Cortex of kidney (tissue), 1 donor: ENCODE results near the gene FBXO17.
"Not testable (repeated sequence)": the region's sequence is repeated elsewhere in the genome, so short reads cannot be mapped to it uniquely, and the experiment has no call there.

Source experiments
- DNase-seq: peaks from one replicate; lab custom pipeline; 2025; lab: John Stamatoyannopoulos, UW

FBXO17 gene

DNA sequence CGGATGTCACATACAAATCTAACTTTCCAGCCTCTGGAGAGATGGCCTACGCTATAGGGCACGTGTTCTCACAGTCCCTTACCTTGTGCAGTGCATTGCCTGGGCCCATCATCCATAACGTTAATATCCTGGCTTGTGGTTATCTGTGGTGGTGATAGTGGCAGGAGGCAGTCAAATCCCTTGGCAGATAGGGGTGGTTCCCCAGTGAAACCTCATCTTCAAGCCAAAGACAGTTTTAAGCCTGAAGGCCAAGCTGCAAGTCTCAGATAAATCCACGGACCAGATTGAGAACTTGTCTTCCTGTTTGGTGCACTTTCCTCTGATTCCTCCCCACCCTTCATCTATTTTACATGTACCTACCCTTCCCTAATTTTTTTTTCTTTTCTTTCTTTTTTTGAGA lies 4.3 kb upstream of the FBXO17 start:
- no peak for DNase-seq

DNA sequence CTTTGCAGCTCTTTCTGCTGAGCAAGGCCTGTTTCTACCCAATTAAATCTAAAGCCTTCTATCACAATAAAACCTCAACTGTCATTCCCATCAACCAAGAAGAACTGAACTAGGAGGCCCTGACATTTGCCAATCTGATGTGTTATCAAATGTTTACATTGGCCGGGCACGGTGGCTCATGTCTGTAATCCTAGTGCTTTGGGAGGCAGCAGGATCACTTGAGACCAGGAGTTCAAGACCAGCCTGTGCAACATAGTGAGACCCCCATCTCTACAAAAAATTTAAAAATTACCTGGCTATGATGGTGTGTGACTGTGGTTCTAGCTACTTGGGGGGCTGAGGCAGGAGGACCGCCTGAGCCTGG lies 2.8 kb upstream of the FBXO17 start:
- DNase-seq, result no peak

DNA sequence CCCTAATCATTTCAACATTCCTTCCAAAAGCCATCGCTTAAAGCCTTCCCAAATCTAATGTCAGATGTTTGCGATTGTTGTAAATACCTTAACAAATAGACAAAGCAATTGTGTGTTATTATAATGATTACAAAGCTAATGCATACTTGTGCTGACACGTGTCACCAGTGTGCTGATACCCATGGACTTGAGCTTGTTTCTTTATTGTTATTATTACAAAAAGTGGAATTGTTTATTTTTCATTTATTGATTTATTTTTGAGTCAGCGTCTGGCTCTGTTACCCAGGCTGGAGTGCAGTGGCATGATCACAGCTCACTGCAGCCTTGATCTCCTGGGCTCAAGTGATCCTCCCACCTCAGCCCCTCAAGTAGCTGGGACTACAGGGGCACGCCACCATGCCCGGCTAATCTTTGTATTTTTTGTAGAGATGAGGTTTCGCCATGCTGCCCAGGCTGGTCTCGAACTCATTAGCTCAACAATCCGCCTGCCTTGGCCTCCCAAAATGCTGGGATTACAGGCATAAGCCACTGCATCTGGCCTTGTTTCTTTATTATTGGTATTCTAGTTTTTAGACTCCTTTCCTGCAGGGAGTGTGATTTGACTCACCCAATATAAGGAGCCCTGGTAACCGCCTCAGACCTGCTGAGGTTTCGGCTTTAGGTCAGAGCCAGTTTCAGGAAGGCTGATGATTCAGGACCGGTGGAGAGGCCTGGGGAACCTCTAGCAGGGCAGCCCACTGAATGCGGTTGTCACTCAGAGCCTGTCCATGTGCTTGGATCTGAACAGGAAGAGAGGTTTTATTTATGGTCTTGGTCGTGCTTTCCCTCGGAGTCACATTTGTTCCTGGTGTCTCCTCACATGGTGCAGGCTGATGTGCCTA lies 2.1 kb upstream of the FBXO17 start:
- no peak for DNase-seq

DNA sequence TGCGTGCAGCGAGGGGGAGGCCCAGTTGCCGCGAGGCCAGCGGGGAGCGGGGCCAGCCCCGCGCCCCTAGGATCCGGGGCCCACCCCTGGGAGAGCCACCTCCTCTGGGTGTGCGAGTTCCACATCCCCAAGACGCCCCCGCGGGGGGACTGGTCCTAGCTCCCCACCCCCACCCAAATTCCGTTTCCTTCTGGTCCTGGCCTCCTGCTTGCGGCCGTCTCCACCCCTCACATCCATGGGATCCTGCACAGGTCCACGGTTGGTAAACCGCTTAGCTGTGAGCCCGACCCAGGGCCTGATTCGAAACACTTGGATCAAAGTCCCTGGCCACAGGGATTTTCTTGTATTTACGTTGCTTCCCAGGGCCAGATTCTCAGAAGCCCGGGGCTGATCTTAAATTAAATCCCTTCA lies 324 bp upstream of the FBXO17 start:
- no peak for DNase-seq

DNA sequence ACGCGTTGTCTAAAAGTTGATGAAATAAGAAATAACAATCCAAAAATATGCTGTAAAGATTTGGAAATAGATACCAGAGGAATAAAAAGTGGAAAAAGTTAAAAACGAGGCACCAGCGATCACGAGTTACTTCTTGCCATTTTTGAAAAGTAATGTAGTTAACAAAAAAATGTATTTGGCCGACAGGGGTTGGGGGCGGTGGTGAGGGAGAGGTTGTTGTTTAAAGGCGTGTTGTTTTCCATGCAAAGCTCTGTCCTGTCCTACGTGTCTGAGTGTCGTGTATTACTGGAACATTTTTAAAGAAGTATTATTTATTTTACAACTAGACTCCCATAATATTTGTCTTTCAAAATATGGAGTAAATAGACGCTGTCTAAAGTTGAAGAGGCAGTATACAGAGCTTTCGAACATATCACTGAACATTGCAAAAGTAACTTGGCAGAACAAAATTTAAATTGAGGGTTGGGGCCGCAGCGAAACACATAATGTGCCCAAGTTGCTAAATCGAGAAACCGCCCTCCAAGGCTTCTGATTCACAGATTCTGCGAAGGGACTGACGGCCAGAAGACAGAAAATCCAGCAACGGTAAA lies 823 bp downstream of the FBXO17 start:
- DNase-seq, result no peak

DNA sequence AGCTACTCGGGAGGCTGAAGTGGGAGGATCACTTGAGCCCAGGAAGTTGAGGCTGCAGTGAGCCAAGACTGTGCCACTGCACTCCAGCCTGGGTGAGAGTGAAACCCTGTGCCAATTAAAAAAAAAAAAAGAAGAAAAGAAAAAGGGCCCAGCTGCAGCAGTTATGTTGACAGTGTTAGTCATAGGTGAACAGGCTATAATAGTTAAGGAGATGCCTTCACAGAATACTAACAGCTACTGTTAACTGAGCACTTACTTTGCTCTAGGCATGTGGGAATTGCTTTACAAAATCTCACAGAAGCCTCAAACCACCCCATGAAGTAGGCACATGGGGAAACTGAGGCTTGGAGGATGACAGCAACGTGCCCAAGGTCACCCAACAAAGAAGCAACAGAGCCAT lies 3.9 kb downstream of the FBXO17 start:
- no peak for DNase-seq

DNA sequence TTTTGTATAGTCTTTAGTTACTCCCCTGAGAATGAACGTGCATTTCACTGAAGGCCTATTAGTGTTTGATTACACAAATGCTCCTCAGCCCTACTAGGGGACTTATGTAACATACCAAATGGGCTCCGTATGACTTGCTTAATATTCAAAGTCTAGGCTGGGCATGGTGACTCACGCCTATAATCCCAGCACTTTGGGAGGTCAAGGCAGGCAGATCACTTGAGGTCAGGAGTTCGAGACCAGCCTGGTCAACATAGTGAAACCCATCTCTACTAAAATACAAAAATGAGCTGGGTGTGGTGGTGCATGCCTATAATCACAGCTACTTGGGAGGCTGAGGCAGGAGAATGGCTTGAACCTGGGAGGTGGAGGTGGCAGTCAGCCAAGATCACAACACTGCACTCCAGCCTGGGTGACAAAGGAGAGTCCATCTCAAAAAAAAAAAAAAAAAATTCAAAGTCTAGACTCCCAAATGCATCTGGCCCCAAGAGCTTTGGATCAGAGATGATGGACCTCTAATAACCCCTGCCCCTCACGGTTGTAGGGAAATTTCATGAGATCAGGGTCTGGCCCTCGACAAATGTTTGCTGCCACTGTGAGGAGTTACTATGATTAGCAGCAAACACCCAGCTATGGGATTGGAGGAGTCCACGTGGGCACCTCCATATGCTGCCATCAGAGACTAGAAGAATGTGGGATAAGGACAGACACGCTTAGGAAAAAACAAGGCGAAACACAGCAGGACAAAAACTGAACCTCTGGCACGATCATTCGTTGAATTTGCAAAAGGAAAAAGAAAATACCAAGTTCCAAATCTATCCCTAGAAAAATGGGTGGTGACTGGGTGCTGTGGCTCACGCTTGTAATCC lies 4.6 kb downstream of the FBXO17 start:
- DNase-seq, result no peak

DNA sequence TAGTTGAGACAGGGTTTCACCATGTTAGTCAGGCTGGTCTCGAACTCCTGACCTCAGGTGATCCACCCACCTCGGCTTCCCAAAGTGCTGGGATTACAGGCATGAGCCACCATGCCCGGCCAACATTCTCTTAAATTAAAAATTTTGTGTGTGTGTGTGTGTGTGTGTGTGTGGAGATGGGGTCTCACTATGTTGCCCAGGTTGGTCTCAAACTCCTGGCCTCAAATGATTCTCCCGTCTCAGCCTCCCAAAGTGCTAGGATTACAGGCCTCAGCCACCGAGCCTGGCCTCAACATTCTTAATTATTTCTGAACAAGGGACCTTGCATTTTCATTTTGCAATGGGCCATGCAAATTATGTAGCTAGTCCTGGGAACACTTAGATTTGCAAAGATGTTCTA lies 9.4 kb downstream of the FBXO17 start:
- DNase-seq, result not testable (repeated sequence)

DNA sequence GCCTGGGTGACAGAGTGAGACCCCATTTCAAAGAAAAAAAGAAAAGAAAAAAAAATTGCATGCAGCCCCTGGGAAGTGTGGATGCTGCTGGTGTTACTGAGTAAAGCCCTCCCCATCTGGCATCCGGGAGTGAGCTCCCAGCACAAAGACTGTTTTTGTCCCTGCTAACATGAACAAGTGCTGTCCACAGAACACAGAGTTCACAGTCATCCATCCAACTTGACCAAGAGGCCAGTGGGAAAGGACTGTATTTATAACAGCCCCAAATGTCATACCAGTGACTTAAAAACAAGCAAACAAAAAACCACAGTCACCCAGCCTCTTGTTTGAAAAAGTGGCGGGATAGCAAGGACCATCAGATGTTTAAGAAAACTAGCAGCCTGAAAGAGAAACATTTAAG lies 10.8 kb downstream of the FBXO17 start:
- DNase-seq, result no peak

DNA sequence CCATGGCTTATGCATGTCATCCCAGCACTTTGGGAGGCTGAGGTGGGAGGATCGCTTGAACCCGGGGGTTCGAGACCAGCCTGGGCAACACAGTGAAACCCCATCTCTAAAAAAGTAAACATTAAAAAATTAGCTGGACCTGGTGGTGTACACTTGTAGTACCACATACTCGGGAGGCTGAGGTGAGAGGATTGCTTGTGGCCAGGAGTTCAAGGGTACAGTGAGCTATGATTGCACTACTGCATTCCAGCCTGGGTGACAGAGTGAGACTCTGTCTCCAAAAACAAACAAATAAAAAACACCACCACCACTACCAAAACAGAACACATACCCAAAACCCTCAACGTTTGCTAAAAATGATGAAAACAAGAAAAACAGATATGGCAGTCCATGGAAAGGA lies 15.9 kb downstream of the FBXO17 start:
- no peak for DNase-seq

DNA sequence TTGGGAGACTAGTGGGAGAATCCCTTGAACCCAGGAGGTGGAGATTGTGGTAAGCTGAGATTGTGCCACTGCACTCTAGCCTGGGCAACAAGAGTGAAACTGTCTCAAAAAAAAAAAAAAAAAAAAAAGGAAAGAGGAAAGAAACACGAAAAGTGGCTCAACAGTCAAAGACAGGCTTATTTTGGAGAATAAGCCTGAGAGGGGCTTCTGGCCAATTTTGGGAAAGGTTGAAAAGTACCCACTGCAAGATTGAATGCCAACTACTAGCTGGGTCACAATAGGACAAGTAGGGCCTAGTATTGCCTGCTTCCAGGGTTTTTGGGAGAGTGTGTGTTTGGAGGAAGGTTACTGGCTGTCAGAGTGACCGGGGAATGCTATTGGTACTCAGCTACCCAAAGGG lies 17.2 kb downstream of the FBXO17 start:
- no peak for DNase-seq

DNA sequence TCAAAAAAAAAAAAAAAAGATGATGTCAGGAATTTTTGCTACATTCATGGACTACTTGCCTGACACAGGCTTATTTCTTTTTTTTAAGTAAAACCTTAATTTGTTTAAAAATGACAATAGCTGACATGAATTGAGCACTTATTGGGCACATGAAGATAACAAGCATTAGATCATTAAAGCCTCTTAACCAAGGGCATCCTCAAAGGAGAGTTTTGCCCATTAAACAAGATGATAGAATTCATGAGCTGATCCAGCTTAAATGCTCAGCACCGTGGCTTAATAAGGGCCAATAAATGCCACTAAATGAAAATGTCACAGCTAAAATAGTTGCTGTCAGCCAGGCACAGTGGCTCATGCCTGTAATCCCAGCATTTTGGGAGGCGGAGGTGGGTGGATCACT lies 19.3 kb downstream of the FBXO17 start:
- DNase-seq, result no peak

DNA sequence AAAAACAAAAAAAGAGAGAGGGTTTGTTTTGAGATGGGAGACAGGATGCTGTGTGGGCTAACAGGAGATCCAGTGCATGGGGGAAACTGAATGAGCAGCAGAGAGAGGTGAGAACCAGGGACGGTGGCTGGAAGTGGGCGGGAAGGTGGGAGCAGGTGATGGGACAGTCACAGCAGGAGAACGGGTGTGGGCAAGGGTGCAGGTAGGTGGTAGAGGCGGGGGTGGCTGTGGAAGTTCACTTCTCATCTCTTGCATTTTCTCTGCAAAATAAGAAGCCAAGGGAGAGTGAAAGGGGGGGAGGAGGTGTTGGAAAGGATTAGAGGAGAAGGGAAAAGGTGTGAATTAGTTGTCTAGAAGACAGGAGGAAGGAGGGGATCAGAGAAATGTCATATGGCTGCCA lies 21.9 kb downstream of the FBXO17 start:
- DNase-seq, result no peak

DNA sequence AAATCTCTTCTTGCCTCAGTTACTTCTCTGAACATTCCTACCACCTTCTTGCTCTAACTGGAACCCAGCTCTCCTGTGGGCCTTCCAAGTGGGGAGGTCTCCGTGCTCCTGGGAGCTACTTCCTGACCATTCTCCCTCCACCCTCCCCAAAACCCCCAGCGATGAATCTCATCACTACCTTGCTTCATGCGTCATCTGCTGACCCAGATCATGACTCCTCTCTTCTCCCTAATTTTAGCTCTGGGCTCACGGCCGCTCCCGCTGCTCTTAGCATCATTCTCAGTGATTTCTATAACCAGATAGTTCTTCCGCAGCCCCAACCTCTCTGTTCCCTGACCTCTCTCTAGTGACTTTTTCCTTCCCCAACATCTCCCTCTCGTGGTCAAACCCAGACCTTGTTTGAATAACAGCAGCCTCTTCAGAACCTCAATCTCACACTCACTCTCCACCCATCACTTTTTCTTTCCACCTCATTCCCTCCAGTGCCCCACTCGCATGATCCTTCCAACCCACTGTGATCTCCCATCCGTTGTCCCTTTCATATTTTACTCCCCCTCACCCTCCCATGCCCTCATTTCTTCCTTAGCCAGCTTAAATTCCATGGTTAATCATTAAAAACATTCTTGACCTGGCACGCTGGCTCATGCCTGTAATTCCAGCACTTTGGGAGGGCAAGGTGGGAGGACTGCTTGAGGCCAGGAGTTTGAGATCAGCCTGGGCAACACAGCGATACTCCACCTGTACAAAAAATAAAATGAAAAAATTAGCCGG lies 23.0 kb downstream of the FBXO17 start:
- DNase-seq, result no peak

DNA sequence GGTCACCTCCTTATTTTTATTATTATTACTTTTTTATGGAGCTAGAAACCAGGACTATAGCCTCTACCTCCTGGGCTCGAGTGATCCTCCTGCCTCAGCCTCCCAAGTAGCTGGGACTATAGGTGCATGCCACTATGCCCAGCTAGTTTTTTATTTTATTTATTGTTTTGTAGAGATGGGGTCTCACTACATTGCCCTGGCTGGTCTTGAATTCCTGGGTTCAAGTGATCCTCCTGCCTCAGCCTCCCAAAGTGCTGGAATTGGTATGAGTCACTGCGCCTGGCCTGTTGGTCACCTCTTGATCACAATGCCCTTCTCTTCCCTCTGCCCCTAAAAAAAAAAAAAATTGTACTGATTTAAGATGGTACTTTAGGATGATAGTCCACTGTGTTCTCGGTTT lies 24.4 kb downstream of the FBXO17 start:
- DNase-seq, result no peak

DNA sequence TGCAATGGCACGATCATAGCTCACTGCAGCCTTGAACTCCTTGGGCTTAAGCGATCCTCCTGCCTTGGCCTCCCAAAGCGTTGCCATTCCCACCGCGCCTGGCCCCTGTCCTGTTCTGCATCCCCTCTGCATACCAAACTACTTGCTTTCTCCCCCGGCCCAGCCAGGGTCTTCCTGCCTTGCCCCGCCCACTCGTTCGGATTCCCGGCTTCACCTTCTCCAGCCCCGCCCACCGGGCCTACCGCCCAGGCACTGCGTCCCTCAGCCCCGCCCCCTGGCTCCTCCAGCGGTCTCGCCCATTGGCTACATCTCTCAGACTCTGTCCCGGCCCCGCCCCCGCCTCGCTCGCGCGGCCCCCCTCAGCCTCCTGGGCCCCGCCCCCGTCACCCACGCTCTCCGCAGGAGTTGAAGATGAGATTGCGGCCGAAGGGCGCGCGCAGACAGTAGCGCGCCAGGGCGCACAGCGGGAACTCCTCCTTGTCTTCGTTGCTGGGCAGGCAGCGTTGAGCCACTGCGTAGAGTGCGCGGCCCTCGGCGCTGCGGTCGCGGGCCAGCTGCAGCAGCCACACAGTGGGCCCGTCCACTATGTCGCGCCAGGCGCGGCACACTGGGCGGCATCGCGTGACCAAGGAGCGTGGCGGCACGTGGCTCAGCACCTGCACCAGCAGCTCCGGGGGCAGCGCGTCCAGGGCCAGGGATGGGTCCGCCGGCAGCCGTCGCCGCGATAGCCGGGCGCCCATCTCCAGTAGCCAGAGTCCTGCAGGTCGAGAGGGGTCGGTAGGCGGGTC lies 25.8 kb downstream of the FBXO17 start:
- no peak for DNase-seq

DNA sequence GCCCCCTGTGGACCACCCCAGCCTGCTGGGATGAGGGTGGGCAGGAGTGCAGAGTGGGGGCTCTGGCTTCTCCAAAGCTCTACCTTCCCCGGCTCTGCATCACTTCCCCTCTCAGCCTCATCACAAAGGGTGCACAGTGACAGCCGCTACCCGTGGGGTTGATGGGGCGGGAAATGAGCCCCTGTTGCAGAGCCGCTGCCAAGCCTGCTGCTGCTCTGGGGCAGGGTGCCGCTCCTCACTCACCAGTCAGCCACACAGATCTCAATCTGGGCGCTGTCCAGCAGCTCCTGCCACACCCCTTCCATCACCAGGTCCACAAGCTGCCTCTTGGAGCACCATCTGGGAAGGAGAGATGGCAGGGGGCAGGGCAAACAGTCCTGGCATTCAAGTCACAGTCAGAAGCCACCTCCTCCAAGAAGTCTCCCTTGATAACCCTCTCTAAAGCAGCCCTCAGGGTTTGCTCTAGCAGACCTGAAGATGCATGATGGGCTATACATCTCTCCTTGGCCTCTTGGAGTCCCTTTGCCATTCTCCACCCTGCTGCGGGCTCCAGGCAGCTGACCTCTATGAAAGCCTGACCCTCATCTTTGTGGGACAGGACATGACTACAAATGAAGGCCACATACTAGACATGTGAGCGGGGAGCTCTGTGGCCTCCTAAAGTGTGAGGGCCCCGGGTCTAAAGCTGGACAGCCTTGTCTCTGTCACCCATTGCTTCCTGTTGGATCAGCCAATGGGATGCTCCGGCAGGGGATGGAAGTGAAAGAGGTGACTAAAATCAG lies 29.1 kb downstream of the FBXO17 start:
- DNase-seq, result no peak

DNA sequence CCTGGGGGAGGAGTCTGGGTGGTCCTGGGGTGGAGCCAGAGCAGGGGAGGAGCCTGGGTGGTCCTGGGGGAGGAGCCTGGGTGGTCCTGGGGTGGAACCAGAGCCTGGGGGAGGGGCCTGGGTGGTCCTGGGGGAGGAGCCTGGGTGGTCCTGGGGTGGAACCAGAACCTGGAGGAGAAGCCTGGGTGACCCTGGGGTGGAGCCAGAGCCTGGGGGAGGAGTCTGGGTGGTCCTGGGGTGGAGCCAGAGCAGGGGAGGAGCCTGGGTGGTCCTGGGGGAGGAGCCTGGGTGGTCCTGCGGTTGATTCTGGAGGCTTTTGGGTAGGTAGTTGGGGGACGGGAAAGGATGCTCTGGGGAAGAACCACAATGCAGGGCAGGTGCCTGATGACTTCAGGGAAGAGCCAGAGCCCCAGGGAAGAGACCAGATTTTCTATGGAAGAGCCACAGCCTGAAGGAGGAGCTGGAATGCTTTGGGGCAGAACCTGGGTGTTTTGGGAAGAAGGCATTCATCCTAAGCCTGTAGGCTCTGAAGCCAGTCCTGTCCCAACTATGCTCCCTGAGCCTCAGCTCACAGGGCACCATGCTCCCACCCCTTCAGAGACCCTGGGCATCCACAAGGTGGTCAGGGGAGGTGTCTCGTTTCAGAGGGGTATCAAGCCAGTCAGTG lies 29.8 kb downstream of the FBXO17 start:
- no peak for DNase-seq

DNA sequence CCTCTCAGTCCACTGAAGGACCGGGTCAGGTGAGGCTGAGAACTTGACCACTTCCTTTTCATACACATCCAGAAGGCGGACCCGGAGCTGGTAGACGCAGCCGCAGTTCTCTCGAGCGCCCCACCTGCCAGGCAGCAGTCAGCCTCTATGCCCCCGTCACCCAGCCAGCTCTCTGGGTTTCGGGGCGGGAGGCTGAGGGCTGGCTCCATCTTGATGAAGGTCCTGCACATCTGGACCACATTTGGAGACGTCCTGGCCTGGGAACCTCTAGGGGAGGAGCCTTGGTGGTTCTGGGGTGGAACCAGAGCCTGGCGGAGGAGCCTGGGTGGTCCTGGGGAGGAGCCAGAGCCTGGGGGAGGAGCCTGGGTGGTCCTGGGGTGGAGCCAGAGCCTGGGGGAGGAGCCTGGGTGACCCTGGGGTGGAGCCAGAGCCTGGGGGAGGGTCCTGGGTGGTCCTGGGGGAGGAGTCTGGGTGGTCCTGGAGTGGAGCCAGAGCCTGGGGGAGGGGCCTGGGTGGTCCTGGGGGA lies 30.5 kb downstream of the FBXO17 start:
- DNase-seq, result no peak
